Frontal cortex (tissue), 4 donors: ENCODE measurements around the gene MRPS5. TPM values are rescaled to one million over a fixed set of nuclear protein-coding genes. Genes with fewer than 3 reads are reported as not detected.

Source experiments
- DNase-seq, 2 donors: peaks; one replicate each; pipeline ENCODE4 v3.0.0; 2012; ENCODE audit warnings: low spot score in 2 of 2
- FAIRE-seq: peaks from 2 replicates; lab custom pipeline; 2012; peaks lifted over from hg19 to GRCh38; lab: Jason Lieb, UNC
- total RNA-seq: library from RNA; depleted of rRNA; stranded (reverse); fragments of >200 nt; gene quantifications from one replicate; pipeline ENCODE4 v1.2.3, GENCODE V29; 2014
- donor health status: control.
- donor health status: control.
- donor health status: control.

The MRPS5 gene
- total RNA-seq, 1 donor from 2014 or later: 40.8 TPM

DNA sequence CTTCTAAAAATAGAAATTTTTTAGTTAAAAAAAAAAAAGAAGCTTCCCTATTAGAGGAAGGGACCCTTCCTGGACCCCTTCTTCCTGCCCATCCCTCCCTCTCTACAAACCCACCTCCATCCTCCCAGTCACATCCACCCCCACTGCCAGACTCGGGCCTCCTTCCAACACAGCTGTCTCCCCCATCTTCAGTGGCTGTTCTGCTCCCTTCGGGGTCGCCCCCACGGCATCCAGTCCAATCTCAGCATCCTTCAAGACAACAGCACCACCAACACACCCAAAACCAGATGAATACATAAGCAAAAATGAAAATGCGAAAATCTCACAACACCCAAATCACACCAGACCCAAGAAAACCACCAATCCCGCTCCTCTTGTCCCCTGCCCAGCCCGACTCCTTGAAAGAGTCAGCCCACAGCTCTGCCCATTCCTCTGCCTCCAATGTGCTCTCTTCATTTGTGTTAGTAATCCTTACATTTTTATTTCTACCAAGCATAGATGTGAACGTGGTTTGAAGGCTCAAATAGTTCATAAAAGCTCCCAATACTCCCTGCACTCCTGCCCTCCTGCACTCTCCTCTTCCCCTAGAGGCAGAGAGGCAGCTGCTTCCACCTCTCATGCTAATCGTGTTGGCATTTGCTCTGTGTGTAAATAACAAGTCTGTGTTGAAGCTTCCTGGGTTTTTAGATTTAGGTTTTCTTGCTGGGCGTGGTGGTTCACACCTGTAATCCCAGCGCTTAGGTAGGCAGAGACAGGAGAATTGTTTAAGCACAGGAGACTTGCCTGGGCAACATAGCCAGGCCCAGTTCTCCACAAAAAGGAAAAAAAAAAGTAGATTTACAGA is 59.1 kb downstream of the MRPS5 start:
- DNase-seq: no peak
- no peak for FAIRE-seq

DNA sequence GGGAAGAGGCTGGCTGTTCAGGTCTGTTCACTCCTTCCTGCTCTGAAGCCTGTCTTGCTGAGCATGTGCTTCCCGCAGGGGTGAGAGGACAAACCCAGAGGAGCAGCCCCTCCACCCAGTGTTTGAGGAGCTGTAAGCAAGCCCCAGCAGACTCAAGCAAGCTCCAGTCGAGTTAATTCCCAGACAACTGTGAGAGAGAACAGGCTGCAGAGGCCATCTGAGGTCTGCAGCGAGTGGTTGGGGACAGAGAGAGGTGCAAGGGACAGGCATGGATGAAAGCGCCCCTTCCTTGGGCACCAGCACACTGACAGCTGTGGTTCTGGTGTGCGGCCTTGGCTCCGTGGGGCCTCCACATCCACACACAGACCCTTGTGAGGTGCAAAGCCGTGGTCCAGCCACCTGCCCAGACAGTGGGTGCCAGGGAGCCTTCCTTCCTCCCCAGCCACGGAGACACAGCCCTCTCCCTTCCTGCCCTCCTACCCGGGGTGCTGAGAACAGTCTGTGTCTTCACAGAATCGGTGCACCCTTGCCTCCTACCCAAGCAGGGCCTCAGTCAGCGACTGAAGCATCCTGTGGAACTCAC is 59.9 kb downstream of the MRPS5 start:
- peak in 1 of 2 donors; percentile 2 for DNase-seq
- FAIRE-seq: no peak

- no peak for DNase-seq
- FAIRE-seq: no peak
Measured at GRCh38 chr2:95061119-95061512, 60.5 kb downstream of the MRPS5 start.

GRCh38 chr2:95060446-95061118 is 61.0 kb downstream of the MRPS5 start:
- DNase-seq (no peak), FAIRE-seq (no peak)

- FAIRE-seq (no peak), DNase-seq (no peak)
Measured at GRCh38 chr2:95059656-95060370, 61.8 kb downstream of the MRPS5 start.

- DNase-seq (no peak), FAIRE-seq (no peak)
Measured at GRCh38 chr2:95058989-95059641, 62.5 kb downstream of the MRPS5 start.

GRCh38 chr2:95058466-95058988 is 63.1 kb downstream of the MRPS5 start:
- no peak for FAIRE-seq

DNA sequence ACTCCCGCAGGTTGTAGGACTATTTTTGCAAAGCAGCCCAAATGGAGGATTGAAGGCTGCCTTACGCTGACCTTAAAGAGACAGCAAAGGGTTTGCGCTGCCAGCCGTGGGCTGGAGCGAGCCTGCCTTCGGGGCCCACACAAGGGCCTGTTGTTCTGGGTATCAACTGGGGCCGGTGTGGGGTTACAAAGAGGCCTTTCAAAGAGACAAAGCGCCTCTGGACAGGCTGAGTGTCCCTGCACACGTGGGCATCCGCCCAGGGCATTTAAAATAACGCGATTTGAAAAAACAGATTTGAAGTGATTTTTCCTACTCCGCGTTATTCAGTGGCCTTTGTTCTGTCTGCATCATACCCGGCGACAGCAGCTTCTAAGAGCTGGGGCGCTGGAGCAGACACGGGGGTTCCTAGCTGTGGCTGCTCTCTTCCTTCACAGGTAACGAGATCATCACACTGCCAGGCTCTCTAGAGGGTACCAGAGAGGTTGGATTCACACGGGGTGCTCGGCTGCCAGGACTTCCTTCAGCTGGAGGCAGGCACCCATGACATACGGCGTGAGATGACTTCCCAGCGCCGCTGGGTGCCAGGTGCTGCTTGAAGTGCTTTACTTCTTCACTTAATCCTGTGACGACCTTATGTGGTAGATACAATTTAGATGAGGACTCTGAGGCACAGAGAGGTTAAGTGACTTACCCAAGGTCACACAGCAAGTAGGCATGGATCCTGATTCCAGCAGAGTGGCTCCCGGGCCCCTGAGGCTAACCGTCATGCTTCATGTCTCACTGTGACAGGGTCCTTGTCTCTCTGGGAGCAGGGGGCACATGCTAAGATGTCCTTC is 63.9 kb downstream of the MRPS5 start:
- DNase-seq (peak; percentile 62 to 66), FAIRE-seq (peak; percentile 50)

More at GRCh38 chr2:95058466-95058988, 63.1 kb downstream of the MRPS5 start:
- DNase-seq: no peak

GRCh38 chr2:95056461-95057459 is 64.8 kb downstream of the MRPS5 start:
- FAIRE-seq: no peak
- no peak for DNase-seq

DNA sequence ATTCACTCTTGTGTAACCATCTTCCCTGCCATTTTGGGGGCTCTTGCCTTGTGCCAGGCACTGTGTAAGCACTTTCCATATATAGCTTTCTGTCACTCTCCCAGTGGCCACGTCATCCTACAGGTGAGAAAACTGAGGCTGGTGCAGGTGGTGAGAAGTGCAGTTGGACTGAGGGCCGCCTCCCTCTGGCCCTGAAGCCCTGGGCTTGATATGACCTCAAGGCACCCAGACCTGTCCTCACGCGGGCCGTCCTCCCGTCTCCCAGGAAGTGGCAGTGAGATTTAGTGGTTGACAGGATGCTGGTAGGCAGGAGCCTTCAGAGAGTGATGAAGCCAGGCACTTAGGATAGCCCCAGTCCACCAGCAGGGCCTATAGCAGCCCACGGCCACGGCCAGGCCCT is 65.6 kb downstream of the MRPS5 start:
- FAIRE-seq (no peak), DNase-seq (no peak)

DNA sequence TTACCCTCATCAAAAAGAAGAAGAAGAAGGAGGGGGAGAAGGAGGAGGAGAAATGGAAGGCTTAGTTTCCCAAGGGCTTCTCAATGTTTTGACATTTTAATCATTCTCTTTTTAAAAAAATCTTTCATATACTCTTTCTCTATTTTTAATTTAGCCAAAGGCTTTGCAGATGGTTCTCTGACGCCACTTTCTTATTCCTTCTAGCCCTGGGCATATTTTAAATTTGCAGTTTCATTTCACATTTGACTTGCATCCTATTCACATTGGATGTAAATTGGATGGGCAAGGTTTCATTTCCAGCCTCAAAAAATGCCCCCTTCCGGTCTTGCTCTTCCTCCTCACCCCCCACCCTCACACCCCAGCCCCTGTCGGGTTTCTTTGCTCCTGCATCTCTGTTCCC is 66.3 kb downstream of the MRPS5 start:
- DNase-seq (no peak), FAIRE-seq (no peak)

- FAIRE-seq (no peak), DNase-seq (no peak)
Measured at GRCh38 chr2:95054016-95054415, 67.6 kb downstream of the MRPS5 start.

DNA sequence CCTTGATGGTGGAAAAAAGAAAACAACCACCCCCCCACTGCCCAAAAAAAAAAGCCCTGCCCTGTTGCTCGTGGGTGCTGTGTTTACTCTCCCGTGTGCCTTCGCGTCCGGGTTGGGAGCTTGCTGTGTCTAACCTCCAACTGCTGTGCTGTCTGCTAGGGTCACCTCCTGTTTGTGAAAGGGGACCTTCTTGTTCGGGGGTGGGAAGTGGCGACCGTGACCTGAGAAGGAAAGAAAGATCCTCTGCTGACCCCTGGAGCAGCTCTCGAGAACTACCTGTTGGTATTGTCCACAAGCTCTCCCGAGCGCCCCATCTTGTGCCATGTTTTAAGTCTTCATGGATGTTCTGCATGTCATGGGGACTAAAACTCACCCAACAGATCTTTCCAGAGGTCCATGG is 68.1 kb downstream of the MRPS5 start:
- no peak for DNase-seq
- no peak for FAIRE-seq

- FAIRE-seq: no peak
- DNase-seq: no peak
Measured at GRCh38 chr2:95052804-95053479, 68.7 kb downstream of the MRPS5 start.

DNA sequence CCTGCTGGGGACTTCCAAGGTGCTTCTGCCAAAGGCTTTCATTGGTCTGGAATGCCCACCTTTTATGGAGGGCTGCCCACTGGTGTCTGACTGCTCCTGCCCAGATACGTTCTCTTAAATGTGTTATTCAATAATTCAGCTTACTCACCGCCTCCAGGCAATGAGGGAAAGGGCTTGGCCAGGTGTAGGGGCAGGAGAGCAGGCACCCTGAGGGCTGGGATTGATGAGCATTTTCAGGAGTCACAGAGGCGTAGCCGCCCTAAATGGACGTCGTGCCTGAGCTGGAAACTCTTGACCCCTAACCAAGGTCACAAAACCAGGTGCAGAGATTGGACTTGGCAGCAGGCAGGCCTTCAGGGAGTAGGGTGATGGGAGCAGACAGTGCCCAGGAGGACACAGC is 69.3 kb downstream of the MRPS5 start:
- FAIRE-seq: no peak

DNA sequence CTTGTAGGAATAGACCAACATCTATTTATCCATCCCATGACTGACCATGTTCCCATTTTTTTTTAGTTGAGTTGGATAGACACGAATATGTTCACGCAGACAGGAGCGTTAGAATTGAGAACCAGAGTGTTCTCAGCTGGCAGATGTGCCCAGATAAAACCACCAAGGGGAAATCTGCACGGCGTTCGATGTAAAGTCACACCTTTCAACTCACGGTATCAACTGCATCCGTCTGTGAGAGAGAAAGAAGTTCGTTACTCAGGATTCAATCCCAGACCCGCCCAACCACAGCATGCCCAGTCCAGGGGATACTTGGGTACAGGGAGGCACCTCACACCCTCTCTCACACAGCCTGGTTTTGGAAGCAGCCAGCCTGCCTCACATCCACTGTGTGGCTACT is 70.0 kb downstream of the MRPS5 start:
- FAIRE-seq (no peak), DNase-seq (no peak)

More for the DNA sequence above, 69.3 kb downstream of the MRPS5 start:
- no peak for DNase-seq
